Spleen (tissue), 7 donors: Measurements from ENCODE around the gene PAGR1.

Source experiments
- POLR2A ChIP-seq, 3 donors: fragments of 450-650 bp; IDR thresholded peaks; one replicate each; pipeline ENCODE4 v1.5.1; 2017; ENCODE audit warnings: antibody characterized with exemption in 3 of 3, mild to moderate bottlenecking in 1 of 3
- POLR2AphosphoS5 ChIP-seq, 3 donors: sonication (generic); formaldehyde crosslinking; IDR thresholded peaks; one replicate each; pipeline ENCODE4 v1.5.1; 2017; ENCODE audit warnings: antibody characterized with exemption in 3 of 3
- TF ChIP-seq, protein P1 (sequence below), 11 experiments: fragments of 200-600 bp in 7 of 11; fragments of 450-650 bp in 4 of 11; sonication (generic) in 4 of 11; IDR thresholded peaks in 8 of 11; conservative IDR thresholded peaks in 3 of 11; 1 replicate in 7 of 11; 2 replicates in 4 of 11; pipeline versions ENCODE4 v1.4.0 to v1.8.0; 2016 to 2021; ENCODE audit warnings: antibody characterized with exemption in 11 of 11, inconsistent platforms in 4 of 11, mild to moderate bottlenecking in 1 of 11
- donor health status: DM: no; HTN: no; CAD: no; lungs with moderate emphysema.
- donor health status: DM: no; HTN: no; CAD: no.
- donor health status: DM: no; HTN: no; CAD: no.

DNA sequence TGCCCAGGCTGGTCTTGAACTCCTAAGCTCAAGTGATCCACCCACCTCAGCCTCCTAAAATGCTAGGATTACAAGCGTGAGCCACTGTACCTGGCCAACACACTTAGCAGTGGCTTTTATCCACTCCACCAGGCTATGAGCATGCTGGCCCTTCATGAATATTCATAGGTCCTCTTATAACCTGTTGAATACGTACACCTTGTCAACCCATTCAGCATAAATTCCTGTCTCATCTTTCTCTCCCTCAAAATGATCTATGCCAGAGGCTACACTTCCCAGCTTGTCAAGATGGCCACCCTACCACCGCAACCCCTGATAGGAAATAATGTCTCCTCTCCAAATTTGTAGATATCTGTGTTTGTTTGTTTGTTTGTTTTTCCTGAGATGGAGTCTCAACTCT lies 48.9 kb upstream of the PAGR1 start:
- TF ChIP-seq, protein P1, sequence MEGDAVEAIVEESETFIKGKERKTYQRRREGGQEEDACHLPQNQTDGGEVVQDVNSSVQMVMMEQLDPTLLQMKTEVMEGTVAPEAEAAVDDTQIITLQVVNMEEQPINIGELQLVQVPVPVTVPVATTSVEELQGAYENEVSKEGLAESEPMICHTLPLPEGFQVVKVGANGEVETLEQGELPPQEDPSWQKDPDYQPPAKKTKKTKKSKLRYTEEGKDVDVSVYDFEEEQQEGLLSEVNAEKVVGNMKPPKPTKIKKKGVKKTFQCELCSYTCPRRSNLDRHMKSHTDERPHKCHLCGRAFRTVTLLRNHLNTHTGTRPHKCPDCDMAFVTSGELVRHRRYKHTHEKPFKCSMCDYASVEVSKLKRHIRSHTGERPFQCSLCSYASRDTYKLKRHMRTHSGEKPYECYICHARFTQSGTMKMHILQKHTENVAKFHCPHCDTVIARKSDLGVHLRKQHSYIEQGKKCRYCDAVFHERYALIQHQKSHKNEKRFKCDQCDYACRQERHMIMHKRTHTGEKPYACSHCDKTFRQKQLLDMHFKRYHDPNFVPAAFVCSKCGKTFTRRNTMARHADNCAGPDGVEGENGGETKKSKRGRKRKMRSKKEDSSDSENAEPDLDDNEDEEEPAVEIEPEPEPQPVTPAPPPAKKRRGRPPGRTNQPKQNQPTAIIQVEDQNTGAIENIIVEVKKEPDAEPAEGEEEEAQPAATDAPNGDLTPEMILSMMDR (IDR thresholded peaks at IDR 0.05 in 8 of 11, conservative IDR thresholded peaks at IDR 0.05 in 3 of 11), result no peak
- TF ChIP-seq POLR2AphosphoS5 (IDR thresholded peaks at IDR 0.05) (no peak), POLR2A (IDR thresholded peaks at IDR 0.05) (no peak)
